Measurements from ENCODE around the gene DAB2. TPM values are rescaled to one million over a fixed set of nuclear protein-coding genes. Genes with fewer than 3 reads are reported as not detected.

The DAB2 gene
- total and polyA plus RNA-seq, 2 of the 8 experiments (the other 6 are each of a cell fraction or from before 2014, with no cell fraction given): 2.6 to 4.9 TPM

GRCh38 chr5:39465097-39465496 lies 40.3 kb upstream of the DAB2 start:
- Histone ChIP-seq H3K79me2 (ENCODE audit: control insufficient read depth in 1 of 2, insufficient read depth in 2 of 2, low read length in 2 of 2) (no peaks in the 10 kb centered on the region), H4K5ac (ENCODE audit: insufficient read length, low read depth, low read length) (no peak overlapping the region), H3K56ac (replicated peaks; ENCODE audit: insufficient read length, low read depth, low read length) (no peak overlapping the region), H3K27me3 (replicated peaks in 1 of 4; ENCODE audit: control insufficient read depth in 3 of 4, extremely low read depth in 1 of 4, insufficient read depth in 3 of 4, low read length in 3 of 4) (no peaks in the 10 kb centered on the region), H4K8ac (ENCODE audit: extremely low read depth, insufficient read depth, low read length) (no peak overlapping the region), H2BK12ac (ENCODE audit: low read depth, low read length) (no peak overlapping the region), H3K4me1 (replicated peaks in 1 of 4; ENCODE audit: control insufficient read depth in 3 of 4, insufficient read depth in 4 of 4, low read length in 3 of 4) (no peaks in the 10 kb centered on the region), H3K4ac (replicated peaks; ENCODE audit: insufficient read length, low read depth, low read length) (no peak overlapping the region), H2AFZ (ENCODE audit: low read length) (no peak overlapping the region), H3K9me3 (ENCODE audit: insufficient read depth in 2 of 2, low read depth in 1 of 2, low read length in 1 of 2) (no peaks in the 10 kb centered on the region), H3K4me3 (ENCODE audit: extremely low read depth in 1 of 4, insufficient read depth in 2 of 4, low read depth in 3 of 4, low read length in 4 of 4) (no peak overlapping the region), H3K27ac (ENCODE audit: low read depth, low read length) (no peak overlapping the region), H4K91ac (replicated peaks; ENCODE audit: insufficient read length, low read length) (no peak overlapping the region), H3K23me2 (ENCODE audit: low read depth, low read length) (no peaks in the 10 kb centered on the region), H2BK120ac (replicated peaks; ENCODE audit: low read depth, low read length) (no peak overlapping the region), H3K23ac (ENCODE audit: insufficient read length) (no peak overlapping the region), H4K20me1 (replicated peaks in 1 of 2; ENCODE audit: control insufficient read depth in 1 of 2, insufficient read depth in 2 of 2, low read length in 2 of 2) (no peaks in the 10 kb centered on the region), H3K18ac (ENCODE audit: extremely low read depth, low read length) (no peak overlapping the region), H3K79me1 (ENCODE audit: low read depth, low read length) (no peaks in the 10 kb centered on the region), H2AK5ac (ENCODE audit: low read depth, low read length) (no peak overlapping the region), H2BK15ac (ENCODE audit: low read length) (no peak overlapping the region), H3K9ac (replicated peaks in 1 of 4; ENCODE audit: extremely low read depth in 1 of 4, low read depth in 3 of 4, low read length in 3 of 4) (no peak overlapping the region), H3K4me2 (ENCODE audit: insufficient read depth in 1 of 2, low read depth in 2 of 2, low read length in 2 of 2) (no peak overlapping the region), H2BK20ac (ENCODE audit: low read length) (no peak overlapping the region), H3K14ac (ENCODE audit: insufficient read length) (no peak overlapping the region), H2BK5ac (ENCODE audit: low read depth, low read length) (no peak overlapping the region), H3K36me3 (ENCODE audit: control insufficient read depth in 2 of 4, insufficient read depth in 4 of 4, low read length in 3 of 4) (no peaks in the 10 kb centered on the region)
- whole genome bisulfite sequencing, 2 experiments (ENCODE audit: extremely low coverage in 1 of 2, insufficient coverage in 1 of 2, insufficient read length in 1 of 2, insufficient replicate concordance in 2 of 2, low coverage in 1 of 2, low lambda C conversion rate in 2 of 2, missing lambda C conversion rate in 1 of 2): 91% methylated on average over 2 of the region's 2 CpGs; no CpG with 5 or more reads in 1 of the 2 experiments
- ChIA-PET CTCF (ENCODE audit: partially characterized antibody) (interaction anchor here (0.9 to 1.6 kb wide), 3 partner anchors 82 to 89 kb away, joined by 3 to 5 read pairs (median 4); no protein-coding TSS in a partner anchor), POLR2A (ENCODE audit: partially characterized antibody) (interaction anchor here (1.4 kb wide), 1 partner anchor 40 kb away, joined by 3 read pairs; the partner anchor contains the start of gene DAB2)
- FAIRE-seq (no peak), DNase-seq (ENCODE audit: low read depth in 1 of 2, low spot score in 2 of 2) (no peak)
- TF ChIP-seq ZNF274 (IDR thresholded peaks at IDR 0.05; ENCODE audit: borderline replicate concordance, extremely low read depth, low read length) (no peak), ATF2 (IDR thresholded peaks at IDR 0.05; ENCODE audit: low read length) (no peak), JUND (IDR thresholded peaks at IDR 0.05; ENCODE audit: low read length) (no peak)
